ENCODE data around the gene RPL22. TPM values are rescaled to one million over a fixed set of nuclear protein-coding genes. Genes with fewer than 3 reads are reported as not detected.

The RPL22 gene
- polyA plus RNA-seq, 2 donors, result 360 to 588 TPM

GRCh38 chr1:6167391-6168303, 31.7 kb downstream of the RPL22 start:
- no peaks in the 10 kb centered on the region for H3K27me3 ChIP-seq (ENCODE audit: control insufficient read depth in 1 of 2, insufficient read depth in 2 of 2, low read length in 2 of 2)
- H3K27ac ChIP-seq (ENCODE audit: low read depth in 2 of 2, low read length in 1 of 2), result no peak overlapping the region
- WGBS, 2 donors, result 69 to 72% methylated on average over 34 of the region's 34 CpGs
- peaks cover 0 to 4% of the 10 kb centered on the region in 2 donors for H3K9me3 ChIP-seq (ENCODE audit: control insufficient read depth in 2 of 2, insufficient read depth in 1 of 2, low read depth in 1 of 2, low read length in 1 of 2)
- no peaks in the 10 kb centered on the region for H3K4me1 ChIP-seq (ENCODE audit: control insufficient read depth in 2 of 2, insufficient read depth in 2 of 2, low read length in 1 of 2)
- no peaks in the 10 kb centered on the region for H3K36me3 ChIP-seq (ENCODE audit: control insufficient read depth in 2 of 2, insufficient read depth in 2 of 2, low read length in 1 of 2)
- H3K4me3 ChIP-seq (ENCODE audit: low read depth in 1 of 2, low read length in 2 of 2), result peak overlapping the region in 1 of 2 donors; percentile 2

GRCh38 chr1:6166655-6167390, 32.6 kb downstream of the RPL22 start:
- Histone ChIP-seq H3K4me1 (ENCODE audit: control insufficient read depth in 2 of 2, insufficient read depth in 2 of 2, low read length in 1 of 2) (no peaks in the 10 kb centered on the region), H3K4me3 (ENCODE audit: low read depth in 1 of 2, low read length in 2 of 2) (no peak overlapping the region), H3K36me3 (ENCODE audit: control insufficient read depth in 2 of 2, insufficient read depth in 2 of 2, low read length in 1 of 2) (no peaks in the 10 kb centered on the region), H3K9me3 (ENCODE audit: control insufficient read depth in 2 of 2, insufficient read depth in 1 of 2, low read depth in 1 of 2, low read length in 1 of 2) (peaks cover 0 to 4% of the 10 kb centered on the region in 2 donors), H3K27me3 (ENCODE audit: control insufficient read depth in 1 of 2, insufficient read depth in 2 of 2, low read length in 2 of 2) (no peaks in the 10 kb centered on the region), H3K27ac (ENCODE audit: low read depth in 2 of 2, low read length in 1 of 2) (no peak overlapping the region)
- 74% methylated on average over 19 of the region's 19 CpGs for WGBS, 2 donors

DNA sequence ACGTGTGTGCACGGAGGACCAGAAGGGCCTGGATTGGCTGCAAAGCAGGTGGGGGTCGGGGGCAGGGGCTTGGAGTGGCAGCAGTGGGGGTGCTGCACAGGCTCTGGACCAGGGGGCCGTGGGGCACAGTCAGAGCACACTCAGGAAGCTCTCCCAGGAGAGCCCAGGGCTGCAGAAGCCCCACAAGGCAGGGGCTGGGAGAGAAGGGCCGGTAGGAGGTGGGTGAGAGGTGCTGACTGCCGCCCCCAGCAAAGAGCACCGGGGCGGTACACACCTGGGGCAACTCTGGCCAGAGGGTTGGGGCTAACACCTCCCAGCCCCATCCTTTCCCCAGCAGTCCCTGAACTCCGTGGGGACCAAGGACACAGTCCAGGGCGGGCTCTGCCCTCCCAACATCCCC, 33.2 kb downstream of the RPL22 start:
- Histone ChIP-seq H3K27me3 (ENCODE audit: control insufficient read depth in 1 of 2, insufficient read depth in 2 of 2, low read length in 2 of 2) (no peaks in the 10 kb centered on the region), H3K36me3 (ENCODE audit: control insufficient read depth in 2 of 2, insufficient read depth in 2 of 2, low read length in 1 of 2) (no peaks in the 10 kb centered on the region), H3K4me1 (ENCODE audit: control insufficient read depth in 2 of 2, insufficient read depth in 2 of 2, low read length in 1 of 2) (no peaks in the 10 kb centered on the region), H3K9me3 (ENCODE audit: control insufficient read depth in 2 of 2, insufficient read depth in 1 of 2, low read depth in 1 of 2, low read length in 1 of 2) (peaks cover 0 to 4% of the 10 kb centered on the region in 2 donors), H3K27ac (ENCODE audit: low read depth in 2 of 2, low read length in 1 of 2) (no peak overlapping the region), H3K4me3 (ENCODE audit: low read depth in 1 of 2, low read length in 2 of 2) (no peak overlapping the region)
- 54 to 55% methylated on average over 8 to 10 of the region's 10 CpGs for WGBS, 2 donors

DNA sequence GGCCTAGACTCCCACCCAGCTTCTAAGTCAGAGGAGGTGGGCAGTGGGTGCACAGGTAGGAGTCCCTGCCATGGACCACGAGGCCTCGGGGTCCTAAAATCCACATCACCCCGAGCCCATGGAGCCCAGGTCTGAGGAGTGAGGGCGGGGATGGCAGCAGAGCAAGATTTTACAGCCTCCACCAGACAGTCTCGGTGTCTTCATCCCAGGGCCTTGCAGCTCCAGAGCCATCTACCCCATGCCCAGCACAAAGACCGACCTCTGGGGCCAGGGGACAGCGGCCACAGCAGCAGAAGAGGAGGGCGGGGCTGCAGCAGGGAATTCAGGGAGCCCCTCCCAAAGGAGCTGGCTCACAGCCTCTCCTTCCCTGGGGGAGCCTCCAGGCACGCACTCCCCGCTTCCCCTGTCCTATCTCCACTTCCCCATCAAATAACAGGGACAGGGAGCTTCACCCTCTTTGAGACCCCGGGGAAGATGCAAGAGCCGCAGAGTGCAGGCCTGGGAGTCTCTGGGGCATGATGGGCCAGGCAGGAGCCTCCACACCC, 33.9 kb downstream of the RPL22 start:
- Histone ChIP-seq H3K4me3 (ENCODE audit: low read depth in 1 of 2, low read length in 2 of 2) (no peak overlapping the region), H3K27me3 (ENCODE audit: control insufficient read depth in 1 of 2, insufficient read depth in 2 of 2, low read length in 2 of 2) (no peaks in the 10 kb centered on the region)
- WGBS, 2 donors, result 69 to 72% methylated on average over 12 of the region's 12 CpGs

DNA sequence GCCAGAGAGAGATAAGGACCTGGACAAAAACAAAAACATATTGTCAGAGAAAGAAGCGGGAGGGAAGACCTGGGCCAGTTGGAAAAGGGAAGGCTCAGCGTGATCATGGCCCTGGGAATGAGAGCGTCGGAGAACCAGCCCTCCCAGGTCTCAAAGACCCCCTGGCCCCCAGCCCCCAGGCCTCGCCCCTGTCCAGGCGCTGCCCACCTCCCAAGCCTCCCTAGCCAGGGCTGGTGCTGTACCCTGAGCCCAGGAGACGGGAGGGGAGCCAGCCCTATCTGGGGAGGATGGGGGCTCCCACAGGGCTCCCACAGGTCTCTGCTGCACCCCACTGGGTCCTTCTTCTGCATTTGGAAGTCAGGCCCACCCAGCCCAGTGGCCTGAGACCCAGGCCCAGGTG, 34.4 kb downstream of the RPL22 start:
- H3K9me3 ChIP-seq (ENCODE audit: control insufficient read depth in 2 of 2, insufficient read depth in 1 of 2, low read depth in 1 of 2, low read length in 1 of 2), result no peaks in the 10 kb centered on the region
- no peaks in the 10 kb centered on the region for H3K4me1 ChIP-seq (ENCODE audit: control insufficient read depth in 2 of 2, insufficient read depth in 2 of 2, low read length in 1 of 2)
- no peak overlapping the region for H3K4me3 ChIP-seq (ENCODE audit: low read depth in 1 of 2, low read length in 2 of 2)
- no peaks in the 10 kb centered on the region for H3K27me3 ChIP-seq (ENCODE audit: control insufficient read depth in 1 of 2, insufficient read depth in 2 of 2, low read length in 2 of 2)
- 71 to 77% methylated on average over 7 of the region's 7 CpGs for WGBS, 2 donors
- H3K27ac ChIP-seq (ENCODE audit: low read depth in 2 of 2, low read length in 1 of 2), result no peak overlapping the region
- H3K36me3 ChIP-seq (ENCODE audit: control insufficient read depth in 2 of 2, insufficient read depth in 2 of 2, low read length in 1 of 2), result no peaks in the 10 kb centered on the region

More for the DNA sequence above, 33.9 kb downstream of the RPL22 start:
- no peaks in the 10 kb centered on the region for H3K36me3 ChIP-seq (ENCODE audit: control insufficient read depth in 2 of 2, insufficient read depth in 2 of 2, low read length in 1 of 2)
- no peaks in the 10 kb centered on the region for H3K4me1 ChIP-seq (ENCODE audit: control insufficient read depth in 2 of 2, insufficient read depth in 2 of 2, low read length in 1 of 2)
- peaks cover 0 to 2% of the 10 kb centered on the region in 2 donors for H3K9me3 ChIP-seq (ENCODE audit: control insufficient read depth in 2 of 2, insufficient read depth in 1 of 2, low read depth in 1 of 2, low read length in 1 of 2)
- H3K27ac ChIP-seq (ENCODE audit: low read depth in 2 of 2, low read length in 1 of 2), result no peak overlapping the region

DNA sequence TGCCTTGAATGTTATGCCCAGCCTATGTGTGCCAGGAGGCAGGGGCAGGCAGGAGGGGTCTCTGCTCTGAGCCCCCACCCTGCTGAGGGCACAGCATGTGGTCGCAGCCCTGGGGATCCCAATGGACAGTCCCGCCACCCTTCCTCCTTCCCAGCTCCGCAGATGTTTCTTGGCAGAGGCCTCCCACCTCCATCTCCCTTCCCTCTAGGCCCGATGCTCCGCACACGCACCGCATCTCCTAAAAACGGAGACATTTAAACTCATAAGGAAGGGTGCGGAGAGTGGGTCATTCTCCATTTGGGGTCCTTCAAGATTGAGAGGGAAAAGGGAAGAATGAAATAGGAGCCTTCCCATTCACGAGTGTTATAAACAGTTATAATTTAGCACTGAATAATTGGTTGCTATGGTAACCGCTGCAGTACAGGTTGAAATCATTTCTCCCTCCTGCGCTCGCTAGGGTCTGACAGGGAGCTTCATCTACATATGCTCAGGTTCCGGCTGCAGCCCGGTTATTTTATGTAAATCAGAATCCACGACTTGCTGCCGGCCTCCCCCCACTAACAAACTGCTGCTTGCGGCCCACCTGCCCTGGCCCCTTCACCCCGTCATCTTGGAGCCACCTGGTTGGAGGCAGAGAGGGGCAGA, 35.3 kb downstream of the RPL22 start:
- Histone ChIP-seq H3K9me3 (ENCODE audit: control insufficient read depth in 2 of 2, insufficient read depth in 1 of 2, low read depth in 1 of 2, low read length in 1 of 2) (peaks cover 0 to 2% of the 10 kb centered on the region in 2 donors), H3K4me1 (ENCODE audit: control insufficient read depth in 2 of 2, insufficient read depth in 2 of 2, low read length in 1 of 2) (no peaks in the 10 kb centered on the region), H3K36me3 (ENCODE audit: control insufficient read depth in 2 of 2, insufficient read depth in 2 of 2, low read length in 1 of 2) (no peaks in the 10 kb centered on the region), H3K27me3 (ENCODE audit: control insufficient read depth in 1 of 2, insufficient read depth in 2 of 2, low read length in 2 of 2) (no peaks in the 10 kb centered on the region), H3K4me3 (ENCODE audit: low read depth in 1 of 2, low read length in 2 of 2) (no peak overlapping the region), H3K27ac (ENCODE audit: low read depth in 2 of 2, low read length in 1 of 2) (no peak overlapping the region)
- 69% methylated on average over 19 of the region's 19 CpGs for WGBS, 2 donors

- no peaks in the 10 kb centered on the region for H3K27me3 ChIP-seq (ENCODE audit: control insufficient read depth in 1 of 2, insufficient read depth in 2 of 2, low read length in 2 of 2)
- H3K27ac ChIP-seq (ENCODE audit: low read depth in 2 of 2, low read length in 1 of 2), result no peak overlapping the region
- H3K9me3 ChIP-seq (ENCODE audit: control insufficient read depth in 2 of 2, insufficient read depth in 1 of 2, low read depth in 1 of 2, low read length in 1 of 2), result peaks cover 0 to 2% of the 10 kb centered on the region in 2 donors
- H3K4me3 ChIP-seq (ENCODE audit: low read depth in 1 of 2, low read length in 2 of 2), result no peak overlapping the region
- no peaks in the 10 kb centered on the region for H3K36me3 ChIP-seq (ENCODE audit: control insufficient read depth in 2 of 2, insufficient read depth in 2 of 2, low read length in 1 of 2)
- H3K4me1 ChIP-seq (ENCODE audit: control insufficient read depth in 2 of 2, insufficient read depth in 2 of 2, low read length in 1 of 2), result no peaks in the 10 kb centered on the region
- WGBS, 2 donors, result 77 to 81% methylated on average over 15 of the region's 15 CpGs
Measured at GRCh38 chr1:6163191-6163972, 36.0 kb downstream of the RPL22 start.

DNA sequence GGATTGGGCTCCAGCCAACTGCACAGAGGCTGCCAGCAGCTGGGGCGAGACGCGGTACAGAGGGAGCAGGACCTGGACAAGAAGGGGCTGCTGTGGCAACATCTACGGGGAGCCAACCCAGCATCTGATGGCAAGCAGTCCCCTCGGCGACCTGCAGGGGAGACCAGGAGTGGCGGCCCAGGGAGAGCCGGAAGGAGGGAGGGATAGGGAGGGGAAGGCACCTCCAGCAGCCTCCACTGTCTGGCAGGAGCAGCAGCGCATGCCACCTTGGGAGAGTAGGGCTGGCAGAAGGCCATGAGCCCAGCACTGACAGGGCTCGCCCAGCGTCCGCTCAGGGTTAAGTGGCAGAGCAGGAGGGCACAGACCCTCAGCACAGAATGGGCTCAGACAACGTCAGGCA, 36.6 kb downstream of the RPL22 start:
- Histone ChIP-seq H3K4me1 (ENCODE audit: control insufficient read depth in 2 of 2, insufficient read depth in 2 of 2, low read length in 1 of 2) (peaks cover 0 to 3% of the 10 kb centered on the region in 2 donors), H3K4me3 (ENCODE audit: low read depth in 1 of 2, low read length in 2 of 2) (no peak overlapping the region), H3K27me3 (ENCODE audit: control insufficient read depth in 1 of 2, insufficient read depth in 2 of 2, low read length in 2 of 2) (no peaks in the 10 kb centered on the region), H3K36me3 (ENCODE audit: control insufficient read depth in 2 of 2, insufficient read depth in 2 of 2, low read length in 1 of 2) (no peaks in the 10 kb centered on the region), H3K9me3 (ENCODE audit: control insufficient read depth in 2 of 2, insufficient read depth in 1 of 2, low read depth in 1 of 2, low read length in 1 of 2) (peaks cover 0 to 2% of the 10 kb centered on the region in 2 donors), H3K27ac (ENCODE audit: low read depth in 2 of 2, low read length in 1 of 2) (no peak overlapping the region)
- WGBS, 2 donors, result 57 to 60% methylated on average over 13 of the region's 13 CpGs

- Histone ChIP-seq H3K4me1 (ENCODE audit: control insufficient read depth in 2 of 2, insufficient read depth in 2 of 2, low read length in 1 of 2) (peaks cover 0 to 5% of the 10 kb centered on the region in 2 donors), H3K4me3 (ENCODE audit: low read depth in 1 of 2, low read length in 2 of 2) (no peak overlapping the region), H3K36me3 (ENCODE audit: control insufficient read depth in 2 of 2, insufficient read depth in 2 of 2, low read length in 1 of 2) (no peaks in the 10 kb centered on the region), H3K27me3 (ENCODE audit: control insufficient read depth in 1 of 2, insufficient read depth in 2 of 2, low read length in 2 of 2) (no peaks in the 10 kb centered on the region), H3K27ac (ENCODE audit: low read depth in 2 of 2, low read length in 1 of 2) (no peak overlapping the region), H3K9me3 (ENCODE audit: control insufficient read depth in 2 of 2, insufficient read depth in 1 of 2, low read depth in 1 of 2, low read length in 1 of 2) (peaks cover 0 to 2% of the 10 kb centered on the region in 2 donors)
- 72 to 74% methylated on average over 7 of the region's 7 CpGs for WGBS, 2 donors
Measured at GRCh38 chr1:6162341-6162740, 37.1 kb downstream of the RPL22 start.
